Stimulated activated CD4-positive, alpha-beta T cell treated with anti-CD3 and anti-CD28 coated beads, TNF-alpha, amount 100 ng/mL, for 24 hours (primary cell): Measurements from ENCODE around the gene SMURF1.
"Not testable (repeated sequence)": the region's sequence is repeated elsewhere in the genome, so short reads cannot be mapped to it uniquely, and the experiment has no call there.

Source experiments
- DNase-seq, 3 experiments: peaks; one replicate each; pipeline ENCODE4 v3.0.0-alpha.2; 2020; ENCODE audit warnings: low read depth in 3 of 3

Gene SMURF1

GRCh38 chr7:99121496-99122021 is 22.3 kb downstream of the SMURF1 start:
- DNase-seq = no peak

- no peak for DNase-seq
Measured at GRCh38 chr7:99120916-99121315, 23.0 kb downstream of the SMURF1 start.

GRCh38 chr7:99120501-99120900 is 23.4 kb downstream of the SMURF1 start:
- no peak for DNase-seq

GRCh38 chr7:99118077-99118476 is 25.8 kb downstream of the SMURF1 start:
- DNase-seq = no peak

GRCh38 chr7:99116144-99116543 is 27.8 kb downstream of the SMURF1 start:
- DNase-seq = no peak

- no peak for DNase-seq
Measured at GRCh38 chr7:99115379-99115778, 28.5 kb downstream of the SMURF1 start.

- DNase-seq = no peak
Measured at GRCh38 chr7:99112979-99113378, 30.9 kb downstream of the SMURF1 start.

GRCh38 chr7:99112097-99112496 is 31.8 kb downstream of the SMURF1 start:
- no peak for DNase-seq

GRCh38 chr7:99111591-99111990 is 32.3 kb downstream of the SMURF1 start:
- DNase-seq = no peak

GRCh38 chr7:99109108-99110051 is 34.5 kb downstream of the SMURF1 start:
- no peak for DNase-seq

GRCh38 chr7:99108613-99109012 is 35.3 kb downstream of the SMURF1 start:
- no peak for DNase-seq

GRCh38 chr7:99106821-99107241 is 37.1 kb downstream of the SMURF1 start:
- DNase-seq = no peak

GRCh38 chr7:99106411-99106810 is 37.5 kb downstream of the SMURF1 start:
- DNase-seq = no peak

- DNase-seq = no peak
Measured at GRCh38 chr7:99105756-99106155, 38.2 kb downstream of the SMURF1 start.

- no peak for DNase-seq
Measured at GRCh38 chr7:99104631-99105030, 39.3 kb downstream of the SMURF1 start.

- DNase-seq = not testable (repeated sequence)
Measured at GRCh38 chr7:99103836-99104235, 40.1 kb downstream of the SMURF1 start.

GRCh38 chr7:99102809-99103690 is 40.9 kb downstream of the SMURF1 start:
- peak; percentile 3 to 38 (median 10) for DNase-seq

GRCh38 chr7:99102361-99102760 is 41.5 kb downstream of the SMURF1 start:
- DNase-seq = no peak

- DNase-seq = not testable (repeated sequence)
Measured at GRCh38 chr7:99101516-99101915, 42.4 kb downstream of the SMURF1 start.

GRCh38 chr7:99099499-99100077 is 44.3 kb downstream of the SMURF1 start:
- DNase-seq = no peak

- no peak for DNase-seq
Measured at GRCh38 chr7:99098824-99099498, 44.9 kb downstream of the SMURF1 start.
